ENCODE measurements around the gene FRY. TPM values are rescaled to one million over a fixed set of nuclear protein-coding genes. Genes with fewer than 3 reads are reported as not detected.

Gene FRY
- total RNA-seq, 2 experiments from 2014 or later = 0.52 to 0.58 TPM

DNA sequence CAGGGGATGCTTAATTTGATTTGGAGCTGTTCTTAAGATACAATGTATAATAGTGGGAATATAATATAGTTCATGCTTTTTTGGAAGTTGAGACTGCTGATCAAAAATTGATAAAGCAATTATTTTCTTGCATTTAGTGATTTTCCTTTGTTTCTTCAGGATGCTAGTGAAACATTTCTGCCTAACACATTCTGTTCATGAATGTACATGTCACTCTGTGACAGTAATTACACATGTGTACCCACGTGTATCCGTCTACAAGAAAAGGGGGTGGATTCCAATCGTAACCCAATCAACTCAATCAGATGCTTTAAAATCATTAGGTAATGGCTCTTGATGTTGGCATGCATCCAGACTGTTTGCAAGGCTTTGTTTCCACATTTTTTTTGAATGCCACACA is 5.0 kb upstream of the FRY start:
- DNase-seq = no peak
- H3K27me3 Mint-ChIP-seq = peaks cover 12% of the 10 kb centered on the region
- H3K36me3 Mint-ChIP-seq = no peaks in the 10 kb centered on the region
- H3K9me3 Mint-ChIP-seq = no peaks in the 10 kb centered on the region
- no peak overlapping the region for H3K4me3 Mint-ChIP-seq
- peaks cover 4% of the 10 kb centered on the region for H3K4me1 Mint-ChIP-seq
- no peak overlapping the region for H3K27ac Mint-ChIP-seq

DNA sequence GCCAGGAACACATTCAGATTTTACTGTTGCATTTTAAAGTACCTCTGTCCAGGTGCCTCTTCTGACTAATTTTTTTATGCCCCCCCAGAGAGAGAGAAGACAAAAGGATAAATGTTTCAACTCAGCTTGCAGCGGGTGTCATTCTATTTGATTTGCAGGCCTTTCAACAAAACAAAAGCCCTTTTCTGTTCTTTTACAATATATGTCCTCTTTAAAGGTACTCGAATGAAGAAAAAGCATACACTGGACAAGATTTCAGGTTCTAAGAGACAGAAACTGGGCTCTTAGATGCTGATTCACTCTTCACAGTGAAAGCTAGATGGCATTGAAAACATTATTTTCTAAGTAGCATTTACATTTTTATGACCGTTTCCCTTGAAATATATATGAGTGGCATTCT is 2.9 kb upstream of the FRY start:
- Mint-ChIP-seq H3K27me3 (peaks cover 24% of the 10 kb centered on the region), H3K36me3 (no peaks in the 10 kb centered on the region), H3K9me3 (no peaks in the 10 kb centered on the region), H3K4me1 (peaks cover 7% of the 10 kb centered on the region), H3K27ac (no peak overlapping the region), H3K4me3 (no peak overlapping the region)
- no peak for DNase-seq

DNA sequence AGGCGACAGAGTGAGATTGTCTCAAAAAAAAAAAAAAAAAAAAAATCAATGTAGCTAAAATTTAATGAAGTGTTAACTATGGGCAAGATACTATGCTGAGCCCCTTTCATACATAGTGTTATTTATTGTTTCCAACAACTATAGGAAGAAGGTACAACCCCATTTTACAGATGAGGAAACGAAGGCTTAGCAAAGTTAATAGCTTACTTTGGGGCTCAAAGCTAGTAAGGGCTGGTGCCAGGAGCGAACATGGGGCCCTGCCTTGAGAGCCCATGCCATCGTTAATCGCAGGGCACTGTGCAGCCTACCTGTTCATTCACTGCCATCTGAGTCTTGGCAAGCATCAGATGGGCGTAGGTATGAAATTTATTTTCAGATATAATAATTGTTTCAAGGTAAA is 1.9 kb upstream of the FRY start:
- Mint-ChIP-seq H3K27me3 (peaks cover 30% of the 10 kb centered on the region), H3K27ac (no peak overlapping the region), H3K9me3 (no peaks in the 10 kb centered on the region), H3K4me3 (no peak overlapping the region), H3K4me1 (peaks cover 7% of the 10 kb centered on the region), H3K36me3 (no peaks in the 10 kb centered on the region)
- no peak for DNase-seq

- Mint-ChIP-seq H3K9me3 (no peaks in the 10 kb centered on the region), H3K27me3 (peaks cover 31% of the 10 kb centered on the region), H3K4me1 (peaks cover 11% of the 10 kb centered on the region), H3K4me3 (peak overlapping the region; percentile 85), H3K36me3 (no peaks in the 10 kb centered on the region), H3K27ac (no peak overlapping the region)
- DNase-seq = no peak
Measured at GRCh38 chr13:32031815-32032370, 319 bp downstream of the FRY start.

- Mint-ChIP-seq H3K27ac (no peak overlapping the region), H3K9me3 (no peaks in the 10 kb centered on the region), H3K27me3 (peaks cover 31% of the 10 kb centered on the region), H3K4me1 (peaks cover 11% of the 10 kb centered on the region), H3K4me3 (no peak overlapping the region), H3K36me3 (no peaks in the 10 kb centered on the region)
- no peak for DNase-seq
Measured at GRCh38 chr13:32032759-32033158, 1.2 kb downstream of the FRY start.

GRCh38 chr13:32033744-32034143 is 2.2 kb downstream of the FRY start:
- Mint-ChIP-seq H3K36me3 (no peaks in the 10 kb centered on the region), H3K4me1 (peaks cover 11% of the 10 kb centered on the region), H3K4me3 (no peak overlapping the region), H3K27me3 (peaks cover 31% of the 10 kb centered on the region), H3K27ac (no peak overlapping the region), H3K9me3 (no peaks in the 10 kb centered on the region)
- DNase-seq = no peak

DNA sequence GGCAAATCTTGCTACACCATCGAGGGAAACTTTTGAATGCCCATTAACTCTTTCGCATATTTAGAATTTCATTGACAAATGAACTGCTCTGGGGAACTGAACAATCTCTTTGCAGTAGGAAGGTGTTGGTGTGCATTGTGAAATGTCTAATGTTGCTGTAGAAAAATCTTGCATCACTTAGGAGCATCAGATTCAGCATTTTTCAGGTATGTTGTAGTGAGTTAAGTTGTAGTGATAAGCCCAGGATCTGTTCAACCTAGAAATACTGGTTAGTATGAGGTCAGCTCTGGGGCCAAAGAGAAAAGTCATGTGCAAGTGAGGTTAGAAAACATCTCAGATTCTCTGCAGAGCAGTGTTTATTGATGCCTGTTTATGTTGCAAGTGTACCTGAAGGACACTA is 4.1 kb downstream of the FRY start:
- Mint-ChIP-seq H3K4me1 (peaks cover 10% of the 10 kb centered on the region), H3K36me3 (no peaks in the 10 kb centered on the region), H3K27me3 (peaks cover 24% of the 10 kb centered on the region), H3K9me3 (no peaks in the 10 kb centered on the region), H3K4me3 (no peak overlapping the region), H3K27ac (no peak overlapping the region)
- no peak for DNase-seq

DNA sequence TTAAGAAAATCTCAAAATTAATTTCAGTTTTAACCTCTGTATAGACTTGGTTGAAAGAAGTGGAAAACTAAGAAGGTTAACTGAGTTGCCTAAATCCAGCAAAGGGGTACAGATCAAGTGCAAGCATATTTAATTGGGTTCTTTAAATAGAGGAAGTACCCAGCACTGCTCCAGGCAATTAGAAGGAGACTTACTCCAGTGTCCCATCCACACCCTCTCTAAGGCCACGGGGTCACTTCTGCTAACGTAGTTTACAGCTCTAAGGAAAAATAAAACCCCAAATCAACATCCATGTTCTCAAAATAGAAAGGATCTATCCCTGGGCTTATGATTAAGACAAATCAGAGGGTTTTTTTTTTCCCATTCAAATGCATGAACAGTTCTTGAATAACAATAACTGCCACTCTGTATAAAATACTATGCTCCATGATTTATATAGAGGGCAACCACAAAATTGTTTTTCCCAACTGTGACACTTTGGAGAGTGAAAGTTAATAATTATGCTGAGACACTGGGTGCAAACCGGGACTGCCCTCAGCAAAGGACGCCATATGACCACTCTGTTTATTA is 4.6 kb downstream of the FRY start:
- Mint-ChIP-seq H3K36me3 (no peaks in the 10 kb centered on the region), H3K27me3 (peaks cover 22% of the 10 kb centered on the region), H3K27ac (no peak overlapping the region), H3K4me1 (peaks cover 7% of the 10 kb centered on the region), H3K4me3 (no peak overlapping the region), H3K9me3 (no peaks in the 10 kb centered on the region)
- no peak for DNase-seq

DNA sequence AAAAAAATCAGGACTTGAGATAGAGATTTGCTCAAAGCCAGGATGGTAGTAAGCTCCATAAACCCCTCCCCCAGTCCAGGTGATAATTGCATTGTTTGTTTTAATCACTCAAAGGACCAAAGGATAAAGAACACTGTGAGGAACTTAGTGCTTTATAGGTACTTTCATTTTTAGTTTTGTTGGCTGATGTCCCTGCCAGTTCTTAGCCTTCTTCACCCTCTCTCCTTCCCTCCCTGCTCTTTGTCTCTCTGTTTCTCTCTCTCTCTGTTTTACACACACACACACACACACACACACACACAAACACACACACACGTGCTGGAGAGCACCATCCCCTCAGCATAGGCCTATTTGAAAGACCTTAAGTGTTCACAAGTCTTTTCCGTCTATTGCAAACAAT is 5.2 kb downstream of the FRY start:
- no peak overlapping the region for H3K4me3 Mint-ChIP-seq

GRCh38 chr13:32037471-32037870 is 5.9 kb downstream of the FRY start:
- no peak overlapping the region for H3K27ac Mint-ChIP-seq

More for the DNA sequence above, 5.2 kb downstream of the FRY start:
- DNase-seq = no peak
- no peak overlapping the region for H3K27ac Mint-ChIP-seq
- peaks cover 7% of the 10 kb centered on the region for H3K4me1 Mint-ChIP-seq
- H3K36me3 Mint-ChIP-seq = no peaks in the 10 kb centered on the region
- H3K9me3 Mint-ChIP-seq = no peaks in the 10 kb centered on the region
- peaks cover 18% of the 10 kb centered on the region for H3K27me3 Mint-ChIP-seq

GRCh38 chr13:32038343-32038742 is 6.8 kb downstream of the FRY start:
- peaks cover 4% of the 10 kb centered on the region for H3K4me1 Mint-ChIP-seq
- no peak overlapping the region for H3K4me3 Mint-ChIP-seq
- no peak for DNase-seq
- no peaks in the 10 kb centered on the region for H3K9me3 Mint-ChIP-seq
- peaks cover 11% of the 10 kb centered on the region for H3K27me3 Mint-ChIP-seq
- no peaks in the 10 kb centered on the region for H3K36me3 Mint-ChIP-seq
- no peak overlapping the region for H3K27ac Mint-ChIP-seq

More at GRCh38 chr13:32037471-32037870, 5.9 kb downstream of the FRY start:
- Mint-ChIP-seq H3K36me3 (no peaks in the 10 kb centered on the region), H3K9me3 (no peaks in the 10 kb centered on the region), H3K4me3 (no peak overlapping the region), H3K27me3 (peaks cover 14% of the 10 kb centered on the region), H3K4me1 (peaks cover 4% of the 10 kb centered on the region)
- DNase-seq = no peak

- Mint-ChIP-seq H3K36me3 (no peaks in the 10 kb centered on the region), H3K4me1 (peaks cover 4% of the 10 kb centered on the region), H3K9me3 (no peaks in the 10 kb centered on the region), H3K4me3 (no peak overlapping the region), H3K27ac (no peak overlapping the region), H3K27me3 (peaks cover 7% of the 10 kb centered on the region)
- DNase-seq = no peak
Measured at GRCh38 chr13:32039056-32039455, 7.5 kb downstream of the FRY start.

GRCh38 chr13:32039528-32039927 is 8.0 kb downstream of the FRY start:
- no peaks in the 10 kb centered on the region for H3K9me3 Mint-ChIP-seq
- no peak overlapping the region for H3K27ac Mint-ChIP-seq
- H3K36me3 Mint-ChIP-seq = no peaks in the 10 kb centered on the region
- H3K27me3 Mint-ChIP-seq = peaks cover 3% of the 10 kb centered on the region
- no peak overlapping the region for H3K4me3 Mint-ChIP-seq
- DNase-seq = no peak
- peaks cover 4% of the 10 kb centered on the region for H3K4me1 Mint-ChIP-seq

DNA sequence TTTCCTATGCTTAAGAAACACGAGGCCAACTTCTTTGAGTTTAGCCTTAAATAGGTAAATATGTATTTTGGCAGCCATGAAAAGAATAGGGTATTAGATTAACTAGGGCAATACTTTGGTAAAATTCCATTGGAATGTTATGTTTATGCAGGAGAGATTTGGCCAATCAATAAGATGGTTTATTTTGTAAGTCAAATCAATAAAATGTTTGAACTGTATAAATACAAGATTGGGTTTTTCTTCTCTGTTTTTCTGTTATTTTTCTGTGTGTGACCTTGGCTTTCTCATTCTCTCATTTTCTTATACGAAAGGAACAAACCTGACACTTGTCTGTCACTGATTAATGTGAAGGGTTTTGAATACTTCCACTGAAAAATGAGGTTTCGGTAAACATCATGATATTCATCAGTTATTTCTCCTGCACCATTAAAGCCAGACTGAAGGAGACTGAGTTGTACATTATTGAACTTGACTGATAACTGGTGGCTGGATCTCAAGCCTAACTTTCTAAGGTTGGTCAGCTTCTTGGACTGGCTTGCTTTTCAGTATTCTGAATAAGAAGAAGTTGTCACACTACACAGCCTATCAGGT is 8.6 kb downstream of the FRY start:
- H3K4me3 Mint-ChIP-seq = no peak overlapping the region
- H3K36me3 Mint-ChIP-seq = no peaks in the 10 kb centered on the region
- DNase-seq = no peak
- peaks cover 4% of the 10 kb centered on the region for H3K4me1 Mint-ChIP-seq
- H3K27me3 Mint-ChIP-seq = no peaks in the 10 kb centered on the region
- H3K27ac Mint-ChIP-seq = no peak overlapping the region
- no peaks in the 10 kb centered on the region for H3K9me3 Mint-ChIP-seq

GRCh38 chr13:32040689-32041088 is 9.1 kb downstream of the FRY start:
- DNase-seq = no peak
- H3K4me3 Mint-ChIP-seq = no peak overlapping the region
- H3K9me3 Mint-ChIP-seq = no peaks in the 10 kb centered on the region
- H3K27ac Mint-ChIP-seq = no peak overlapping the region
- H3K36me3 Mint-ChIP-seq = no peaks in the 10 kb centered on the region
- H3K27me3 Mint-ChIP-seq = no peaks in the 10 kb centered on the region
- peaks cover 4% of the 10 kb centered on the region for H3K4me1 Mint-ChIP-seq

DNA sequence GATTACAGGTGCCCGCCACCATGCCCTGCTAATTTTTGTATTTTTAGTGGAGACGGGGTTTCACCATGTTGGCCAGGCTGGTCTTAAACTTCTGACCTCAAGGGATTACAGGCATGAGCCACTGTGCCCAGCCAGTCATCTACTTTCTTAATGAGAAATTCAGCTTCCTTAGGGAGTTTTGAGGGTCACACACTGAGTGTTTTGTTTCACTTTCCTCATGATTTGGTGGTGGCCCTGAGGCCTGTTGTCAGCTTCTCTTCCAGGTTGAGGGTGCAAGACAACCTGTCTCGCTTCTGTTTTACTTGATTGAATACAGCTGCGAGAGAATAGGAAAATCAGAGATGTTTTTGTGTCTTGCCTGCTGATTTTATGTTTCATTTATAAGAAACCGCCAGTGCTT is 9.9 kb downstream of the FRY start:
- Mint-ChIP-seq H3K9me3 (no peaks in the 10 kb centered on the region), H3K27ac (no peak overlapping the region), H3K36me3 (no peaks in the 10 kb centered on the region), H3K4me1 (peaks cover 7% of the 10 kb centered on the region), H3K27me3 (no peaks in the 10 kb centered on the region), H3K4me3 (no peak overlapping the region)
- DNase-seq = no peak
